Measurements from ENCODE around the gene QRFP.

DNA sequence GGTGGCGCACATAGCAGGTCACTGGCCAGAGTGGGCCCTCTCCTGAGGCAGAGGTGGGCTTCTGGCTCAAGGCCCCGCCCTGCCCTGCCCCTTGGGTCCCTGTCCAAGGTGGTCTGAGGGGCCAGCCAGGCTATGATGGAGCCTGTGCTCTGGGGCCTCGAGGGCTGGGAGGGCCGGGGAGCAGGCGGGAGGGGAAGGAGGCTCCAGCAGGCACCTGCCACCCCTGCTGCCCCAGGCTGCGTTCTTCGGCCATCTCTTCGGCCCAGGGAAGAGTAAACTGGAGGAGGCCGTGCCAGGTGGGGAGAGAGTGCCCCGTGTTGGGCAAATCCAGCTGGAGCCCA is 27.8 kb upstream of the QRFP start:
- TF ChIP-seq, protein P1, sequence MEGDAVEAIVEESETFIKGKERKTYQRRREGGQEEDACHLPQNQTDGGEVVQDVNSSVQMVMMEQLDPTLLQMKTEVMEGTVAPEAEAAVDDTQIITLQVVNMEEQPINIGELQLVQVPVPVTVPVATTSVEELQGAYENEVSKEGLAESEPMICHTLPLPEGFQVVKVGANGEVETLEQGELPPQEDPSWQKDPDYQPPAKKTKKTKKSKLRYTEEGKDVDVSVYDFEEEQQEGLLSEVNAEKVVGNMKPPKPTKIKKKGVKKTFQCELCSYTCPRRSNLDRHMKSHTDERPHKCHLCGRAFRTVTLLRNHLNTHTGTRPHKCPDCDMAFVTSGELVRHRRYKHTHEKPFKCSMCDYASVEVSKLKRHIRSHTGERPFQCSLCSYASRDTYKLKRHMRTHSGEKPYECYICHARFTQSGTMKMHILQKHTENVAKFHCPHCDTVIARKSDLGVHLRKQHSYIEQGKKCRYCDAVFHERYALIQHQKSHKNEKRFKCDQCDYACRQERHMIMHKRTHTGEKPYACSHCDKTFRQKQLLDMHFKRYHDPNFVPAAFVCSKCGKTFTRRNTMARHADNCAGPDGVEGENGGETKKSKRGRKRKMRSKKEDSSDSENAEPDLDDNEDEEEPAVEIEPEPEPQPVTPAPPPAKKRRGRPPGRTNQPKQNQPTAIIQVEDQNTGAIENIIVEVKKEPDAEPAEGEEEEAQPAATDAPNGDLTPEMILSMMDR (IDR thresholded peaks at IDR 0.05; ENCODE audit: insufficient read depth, low read length, poor library complexity, severe bottlenecking): no peak
- no peak for TF ChIP-seq EZH2phosphoT487 (conservative IDR thresholded peaks at IDR 0.05; ENCODE audit: low read length)

Data from SU-DHL-6 (cell line).